Neural progenitor cell (in vitro differentiated cells): ENCODE results near the gene TMEM150C.

Source experiments
- EZH2 ChIP-seq: fragments of 200-600 bp; sonication (generic); IDR thresholded peaks from 2 replicates; pipeline ENCODE4 v1.6.1; 2017; ENCODE audit warnings: antibody characterized with exemption, mild to moderate bottlenecking, moderate library complexity
- EZH2phosphoT487 ChIP-seq: fragments of 200-600 bp; sonication (generic); IDR thresholded peaks from 2 replicates; pipeline ENCODE4 v1.6.1; 2017; ENCODE audit warnings: antibody characterized with exemption
- TF ChIP-seq, protein P1 (sequence below): fragments of 200-600 bp; sonication (generic); IDR thresholded peaks from 2 replicates; pipeline ENCODE4 v1.5.1; 2017; ENCODE audit warnings: antibody characterized with exemption, mild to moderate bottlenecking

DNA sequence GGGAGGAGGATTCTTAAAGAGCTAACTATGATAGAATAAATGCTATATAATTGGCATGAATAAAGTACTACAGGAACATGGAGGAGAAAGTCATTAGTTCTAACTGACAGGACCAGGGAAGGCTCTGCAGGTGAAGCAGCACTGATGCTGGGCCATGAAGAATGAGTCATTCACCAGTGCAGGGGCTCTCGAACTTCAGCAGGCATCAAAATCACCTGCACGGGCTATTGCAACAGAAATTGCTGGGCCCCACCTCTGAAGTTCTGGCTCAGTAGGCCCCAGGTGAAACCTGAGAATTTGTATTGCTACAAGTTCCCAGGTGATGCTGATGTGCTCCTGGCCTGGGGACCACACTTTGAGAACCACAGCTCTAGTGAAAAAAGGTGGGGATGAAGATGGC, 33.7 kb downstream of the TMEM150C start:
- TF ChIP-seq, protein P1, sequence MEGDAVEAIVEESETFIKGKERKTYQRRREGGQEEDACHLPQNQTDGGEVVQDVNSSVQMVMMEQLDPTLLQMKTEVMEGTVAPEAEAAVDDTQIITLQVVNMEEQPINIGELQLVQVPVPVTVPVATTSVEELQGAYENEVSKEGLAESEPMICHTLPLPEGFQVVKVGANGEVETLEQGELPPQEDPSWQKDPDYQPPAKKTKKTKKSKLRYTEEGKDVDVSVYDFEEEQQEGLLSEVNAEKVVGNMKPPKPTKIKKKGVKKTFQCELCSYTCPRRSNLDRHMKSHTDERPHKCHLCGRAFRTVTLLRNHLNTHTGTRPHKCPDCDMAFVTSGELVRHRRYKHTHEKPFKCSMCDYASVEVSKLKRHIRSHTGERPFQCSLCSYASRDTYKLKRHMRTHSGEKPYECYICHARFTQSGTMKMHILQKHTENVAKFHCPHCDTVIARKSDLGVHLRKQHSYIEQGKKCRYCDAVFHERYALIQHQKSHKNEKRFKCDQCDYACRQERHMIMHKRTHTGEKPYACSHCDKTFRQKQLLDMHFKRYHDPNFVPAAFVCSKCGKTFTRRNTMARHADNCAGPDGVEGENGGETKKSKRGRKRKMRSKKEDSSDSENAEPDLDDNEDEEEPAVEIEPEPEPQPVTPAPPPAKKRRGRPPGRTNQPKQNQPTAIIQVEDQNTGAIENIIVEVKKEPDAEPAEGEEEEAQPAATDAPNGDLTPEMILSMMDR = no peak
- TF ChIP-seq EZH2phosphoT487 = no peak
- no peak for TF ChIP-seq EZH2
